ENCODE data around the gene S100A6. TPM values are rescaled to one million over a fixed set of nuclear protein-coding genes. Genes with fewer than 3 reads are reported as not detected.
A peak's percentile ranks its signal among the peaks of the same experiment; 100 is the strongest.

The S100A6 gene
- total and polyA plus RNA-seq, 4 experiments from 2014 or later, result 342 to 918 (median 602) TPM

GRCh38 chr1:153537376-153537730, 1.6 kb upstream of the S100A6 start:
- Mint-ChIP-seq H3K4me3 (peak overlapping the region in 6 of 8 donors; percentile 38 to 98 (median 92)), H3K27ac (peak overlapping the region in 6 of 7 donors; percentile 53 to 98 (median 90)), H3K36me3 (peaks cover 8 to 28% of the 10 kb centered on the region in 2 donors), H3K4me1 (peaks cover 59 to 94% (median 79%) of the 10 kb centered on the region in 4 donors), H3K9me3 (no peaks in the 10 kb centered on the region), H3K27me3 (no peaks in the 10 kb centered on the region)
- H3K4me1 ChIP-seq (ENCODE audit: insufficient read depth, low read length), result peaks cover 79% of the 10 kb centered on the region
- POLR2A ChIA-PET (ENCODE audit: partially characterized antibody), result interaction anchor here (1.7 to 7.2 kb wide), 3 partner anchors 7 to 31 kb away, joined by 5 to 631 read pairs (median 173); partner anchors contain the start of genes S100A2, S100A3, S100A4 and S100A5
- H3K9me3 ChIP-seq (ENCODE audit: control insufficient read depth in 1 of 2, low read length in 2 of 2), result no peaks in the 10 kb centered on the region
- CTCF ChIA-PET (ENCODE audit: partially characterized antibody), result interaction anchor here (0.8 to 7.6 kb wide), 6 partner anchors 8 to 97 kb away, joined by 3 to 225 read pairs (median 3); partner anchors contain the start of gene CHTOP
- no peaks in the 10 kb centered on the region for H3K27me3 ChIP-seq (ENCODE audit: insufficient read depth, low read length)
- H3K4me3 ChIP-seq (ENCODE audit: low read length in 2 of 2), result no peak overlapping the region
- intact Hi-C loops (cut with micrococcal nuclease), result no loop called here
- DNase-seq, result no peak
- no peak overlapping the region for H3K27ac ChIP-seq (ENCODE audit: low read depth, low read length)
- H3K36me3 ChIP-seq (ENCODE audit: insufficient read depth, low read length), result peaks cover 7% of the 10 kb centered on the region

DNA sequence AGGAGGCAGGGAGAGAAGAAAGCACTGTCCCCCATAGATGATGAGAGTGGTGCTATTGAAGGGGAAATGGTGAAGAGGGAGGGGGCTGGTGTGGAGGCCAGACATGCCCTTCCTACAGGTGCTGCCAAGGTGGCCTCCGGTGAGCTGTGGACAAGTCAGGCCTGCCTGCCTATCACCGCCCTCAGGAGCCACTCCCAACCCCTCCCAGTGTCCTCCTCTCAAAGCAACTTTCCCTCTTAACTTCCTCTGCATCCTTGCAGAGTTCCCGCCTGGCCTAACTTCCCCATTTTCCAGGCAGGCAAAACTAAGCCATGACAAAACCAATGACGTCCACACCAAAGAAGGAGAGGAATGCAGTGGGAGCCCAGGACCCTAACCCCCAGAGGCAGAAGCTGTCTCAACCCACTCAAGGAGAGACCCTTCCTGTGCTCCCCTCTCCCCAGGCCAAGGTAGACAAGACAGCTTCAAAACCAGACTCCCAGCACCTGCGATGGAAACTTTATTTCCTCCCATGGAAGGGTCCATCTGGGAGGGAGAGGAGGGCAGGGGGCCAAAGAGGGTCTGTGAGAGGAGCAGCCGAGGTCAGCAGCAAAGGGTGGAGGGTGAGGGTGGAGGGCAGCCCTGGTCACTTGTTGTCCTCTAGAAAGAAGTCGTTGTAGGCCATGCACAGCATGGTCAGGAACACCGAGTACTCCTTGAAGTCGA, 1.0 kb upstream of the S100A6 start:
- H3K4me1 ChIP-seq (ENCODE audit: insufficient read depth, low read length), result peaks cover 79% of the 10 kb centered on the region
- peaks cover 8 to 31% of the 10 kb centered on the region in 2 donors for H3K36me3 Mint-ChIP-seq
- no peaks in the 10 kb centered on the region for H3K27me3 Mint-ChIP-seq
- peak overlapping the region; percentile 49 to 67 for H3K4me3 ChIP-seq (ENCODE audit: low read length in 2 of 2)
- peak overlapping the region; percentile 93 to 99 (median 98) for H3K27ac Mint-ChIP-seq
- no peaks in the 10 kb centered on the region for H3K9me3 Mint-ChIP-seq
- intact Hi-C loops (cut with micrococcal nuclease), result loop anchor here (1.0 kb wide), 1 partner anchor 8 kb away; the partner anchor contains the start of gene S100A4
- ChIA-PET POLR2A (ENCODE audit: partially characterized antibody) (interaction anchor here (1.1 to 7.2 kb wide), 9 partner anchors 8 to 191 kb away, joined by 3 to 631 read pairs (median 24); partner anchors contain the start of genes CHTOP, INTS3, S100A2 and S100A3), CTCF (ENCODE audit: partially characterized antibody) (interaction anchor here (0.8 to 7.6 kb wide), 7 partner anchors 8 to 98 kb away, joined by 3 to 225 read pairs (median 3); partner anchors contain the start of genes CHTOP and S100A2)
- H3K9me3 ChIP-seq (ENCODE audit: control insufficient read depth in 1 of 2, low read length in 2 of 2), result no peaks in the 10 kb centered on the region
- no peak for DNase-seq
- H3K4me1 Mint-ChIP-seq, result peaks cover 59 to 94% (median 79%) of the 10 kb centered on the region in 4 donors
- peak overlapping the region; percentile 92 for H3K27ac ChIP-seq (ENCODE audit: low read depth, low read length)
- peak overlapping the region; percentile 92 to 98 (median 96) for H3K4me3 Mint-ChIP-seq
- H3K27me3 ChIP-seq (ENCODE audit: insufficient read depth, low read length), result no peaks in the 10 kb centered on the region
- peaks cover 7% of the 10 kb centered on the region for H3K36me3 ChIP-seq (ENCODE audit: insufficient read depth, low read length)

- H3K27me3 Mint-ChIP-seq, result no peaks in the 10 kb centered on the region
- Histone ChIP-seq H3K4me3 (ENCODE audit: low read length in 2 of 2) (peak overlapping the region; percentile 67 to 79), H3K27ac (ENCODE audit: low read depth, low read length) (peak overlapping the region; percentile 92), H3K27me3 (ENCODE audit: insufficient read depth, low read length) (no peaks in the 10 kb centered on the region), H3K4me1 (ENCODE audit: insufficient read depth, low read length) (peaks cover 79% of the 10 kb centered on the region), H3K9me3 (ENCODE audit: control insufficient read depth in 1 of 2, low read length in 2 of 2) (no peaks in the 10 kb centered on the region), H3K36me3 (ENCODE audit: insufficient read depth, low read length) (peaks cover 7% of the 10 kb centered on the region)
- peaks cover 56 to 94% (median 77%) of the 10 kb centered on the region in 4 donors for H3K4me1 Mint-ChIP-seq
- intact Hi-C loops (cut with micrococcal nuclease), result loop anchor here (1.0 kb wide), 1 partner anchor 9 kb away; the partner anchor contains the start of gene S100A4
- no peaks in the 10 kb centered on the region for H3K9me3 Mint-ChIP-seq
- DNase-seq, result peak; percentile 81 to 93 (median 84)
- CTCF ChIA-PET (ENCODE audit: partially characterized antibody), result interaction anchor here (0.7 to 7.6 kb wide), 10 partner anchors 8 to 98 kb away, joined by 3 to 225 read pairs (median 8); partner anchors contain the start of genes CHTOP, S100A2, S100A3 and S100A4
- peaks cover 8 to 30% of the 10 kb centered on the region in 2 donors for H3K36me3 Mint-ChIP-seq
- POLR2A ChIA-PET (ENCODE audit: partially characterized antibody), result interaction anchor here (1.0 to 7.2 kb wide), 17 partner anchors 8 to 454 kb away, joined by 3 to 631 read pairs (median 8); partner anchors contain the start of genes CHTOP, INTS3, RPS27 and S100A2
- H3K27ac Mint-ChIP-seq, result peak overlapping the region; percentile 93 to 99 (median 98)
- H3K4me3 Mint-ChIP-seq, result peak overlapping the region; percentile 92 to 98 (median 96)
Observed at GRCh38 chr1:153536012-153536670, 350 bp upstream of the S100A6 start.

GRCh38 chr1:153534925-153535241, 908 bp downstream of the S100A6 start:
- peaks cover 8 to 26% of the 10 kb centered on the region in 2 donors for H3K36me3 Mint-ChIP-seq
- POLR2A ChIA-PET (ENCODE audit: partially characterized antibody), result interaction anchor here (0.6 to 7.2 kb wide), 19 partner anchors 10 to 1698 kb away, joined by 3 to 631 read pairs (median 8); partner anchors contain the start of genes CHTOP, INTS3, RPS27 and S100A2

GRCh38 chr1:153534226-153534924, 1.4 kb downstream of the S100A6 start:
- intact Hi-C loops (cut with micrococcal nuclease), result loop anchor here (5.0 kb wide), 1 partner anchor 98 kb away; the partner anchor contains the start of gene CHTOP
- Mint-ChIP-seq H3K9me3 (no peaks in the 10 kb centered on the region), H3K4me1 (peaks cover 45 to 81% (median 62%) of the 10 kb centered on the region in 4 donors), H3K27ac (peak overlapping the region; percentile 88 to 98 (median 94)), H3K27me3 (no peaks in the 10 kb centered on the region), H3K4me3 (peak overlapping the region; percentile 88 to 98 (median 96)), H3K36me3 (peaks cover 8 to 26% of the 10 kb centered on the region in 2 donors)
- ChIA-PET CTCF (ENCODE audit: partially characterized antibody) (interaction anchor here (0.5 to 7.6 kb wide), 10 partner anchors 8 to 464 kb away, joined by 3 to 225 read pairs (median 14); partner anchors contain the start of genes CHTOP, S100A2, S100A3 and S100A4), POLR2A (ENCODE audit: partially characterized antibody) (interaction anchor here (0.9 to 7.2 kb wide), 14 partner anchors 10 to 1698 kb away, joined by 3 to 631 read pairs (median 18); partner anchors contain the start of genes CHTOP, INTS3, RPS27 and S100A2)
- Histone ChIP-seq H3K27ac (ENCODE audit: low read depth, low read length) (peak overlapping the region; percentile 92), H3K27me3 (ENCODE audit: insufficient read depth, low read length) (no peaks in the 10 kb centered on the region), H3K9me3 (ENCODE audit: control insufficient read depth in 1 of 2, low read length in 2 of 2) (no peaks in the 10 kb centered on the region), H3K4me3 (ENCODE audit: low read length in 2 of 2) (peak overlapping the region; percentile 79 to 85), H3K4me1 (ENCODE audit: insufficient read depth, low read length) (peaks cover 68% of the 10 kb centered on the region), H3K36me3 (ENCODE audit: insufficient read depth, low read length) (peaks cover 7% of the 10 kb centered on the region)
- no peak for DNase-seq

More at GRCh38 chr1:153534925-153535241, 908 bp downstream of the S100A6 start:
- peaks cover 74% of the 10 kb centered on the region for H3K4me1 ChIP-seq (ENCODE audit: insufficient read depth, low read length)
- intact Hi-C loops (cut with micrococcal nuclease), result loop anchor here (5.0 kb wide), 1 partner anchor 97 kb away; the partner anchor contains the start of gene CHTOP
- no peaks in the 10 kb centered on the region for H3K9me3 ChIP-seq (ENCODE audit: control insufficient read depth in 1 of 2, low read length in 2 of 2)
- CTCF ChIA-PET (ENCODE audit: partially characterized antibody), result interaction anchor here (0.5 to 7.6 kb wide), 9 partner anchors 9 to 463 kb away, joined by 3 to 225 read pairs (median 9); partner anchors contain the start of genes CHTOP, S100A2, S100A3 and S100A4
- peak overlapping the region; percentile 79 to 85 for H3K4me3 ChIP-seq (ENCODE audit: low read length in 2 of 2)
- H3K4me1 Mint-ChIP-seq, result peaks cover 48 to 85% (median 67%) of the 10 kb centered on the region in 4 donors
- H3K9me3 Mint-ChIP-seq, result no peaks in the 10 kb centered on the region
- peak overlapping the region; percentile 88 to 98 (median 96) for H3K4me3 Mint-ChIP-seq
- H3K27me3 Mint-ChIP-seq, result no peaks in the 10 kb centered on the region
- no peaks in the 10 kb centered on the region for H3K27me3 ChIP-seq (ENCODE audit: insufficient read depth, low read length)
- peak overlapping the region; percentile 88 to 98 (median 94) for H3K27ac Mint-ChIP-seq
- peak overlapping the region; percentile 92 for H3K27ac ChIP-seq (ENCODE audit: low read depth, low read length)
- DNase-seq, result no peak
- peaks cover 7% of the 10 kb centered on the region for H3K36me3 ChIP-seq (ENCODE audit: insufficient read depth, low read length)

DNA sequence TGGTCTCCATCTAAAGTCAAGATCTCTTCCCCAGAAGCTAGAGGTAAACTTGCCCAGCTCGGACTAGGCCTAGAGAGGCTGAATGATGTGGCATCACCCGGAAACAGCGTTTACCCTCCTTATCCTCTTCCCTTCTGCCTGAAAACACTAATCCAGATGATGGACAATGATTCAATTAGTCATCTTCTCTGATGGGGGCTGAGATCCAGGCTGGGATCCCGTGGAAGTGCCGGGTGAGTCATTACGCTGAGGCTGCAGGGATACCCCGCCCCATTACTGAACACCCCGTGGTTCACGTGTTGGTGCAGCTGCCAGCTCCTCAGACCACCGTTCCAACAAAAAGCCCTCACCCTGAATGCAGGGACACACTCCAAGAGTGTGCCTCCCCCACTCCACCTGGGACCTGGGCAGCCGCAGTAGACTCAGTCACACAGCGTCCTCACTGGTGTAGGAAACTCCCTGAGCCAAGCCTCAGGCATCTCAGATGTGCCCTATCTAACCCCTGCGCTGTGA, 2.0 kb downstream of the S100A6 start:
- Mint-ChIP-seq H3K36me3 (peaks cover 8 to 26% of the 10 kb centered on the region in 2 donors), H3K27ac (peak overlapping the region; percentile 88 to 98 (median 94)), H3K27me3 (no peaks in the 10 kb centered on the region), H3K4me3 (peak overlapping the region; percentile 88 to 98 (median 96)), H3K9me3 (no peaks in the 10 kb centered on the region), H3K4me1 (peaks cover 44 to 85% (median 62%) of the 10 kb centered on the region in 4 donors)
- intact Hi-C loops (cut with micrococcal nuclease), result loop anchor here (1.0 to 5.0 kb wide), 5 partner anchors 13 to 137 kb away; partner anchors contain the start of genes CHTOP and ILF2
- peak overlapping the region; percentile 55 to 79 for H3K4me3 ChIP-seq (ENCODE audit: low read length in 2 of 2)
- no peaks in the 10 kb centered on the region for H3K9me3 ChIP-seq (ENCODE audit: control insufficient read depth in 1 of 2, low read length in 2 of 2)
- CTCF ChIA-PET (ENCODE audit: partially characterized antibody), result interaction anchor here (1.2 to 7.6 kb wide), 17 partner anchors 9 to 100 kb away, joined by 3 to 225 read pairs (median 10); partner anchors contain the start of genes CHTOP, S100A1, S100A13 and S100A14
- peak overlapping the region; percentile 92 for H3K27ac ChIP-seq (ENCODE audit: low read depth, low read length)
- peaks cover 7% of the 10 kb centered on the region for H3K36me3 ChIP-seq (ENCODE audit: insufficient read depth, low read length)
- DNase-seq, result peak in 2 of 5 donors; percentile 15 to 65
- POLR2A ChIA-PET (ENCODE audit: partially characterized antibody), result interaction anchor here (1.0 to 7.2 kb wide), 11 partner anchors 9 to 457 kb away, joined by 3 to 631 read pairs (median 27); partner anchors contain the start of genes CHTOP, RPS27, S100A2 and S100A3
- H3K27me3 ChIP-seq (ENCODE audit: insufficient read depth, low read length), result no peaks in the 10 kb centered on the region
- peaks cover 68% of the 10 kb centered on the region for H3K4me1 ChIP-seq (ENCODE audit: insufficient read depth, low read length)

Data from CD4-positive, alpha-beta memory T cell (primary cell).